Brain microvascular endothelial cell (primary cell): ENCODE measurements around the gene TMEM201.

Experiments used
- DNase-seq: peaks from one replicate; pipeline ENCODE4 v3.0.0-alpha.2; 2020
- H3K27ac ChIP-seq: fragments of 250-450 bp; sonication (Bioruptor Pico); 2 replicates; pipeline ENCODE4 v1.5.1; 2020; ENCODE audit warnings: mild to moderate bottlenecking, moderate library complexity
- H3K27me3 ChIP-seq: fragments of 250-450 bp; sonication (Bioruptor Pico); replicated peaks from 2 replicates; pipeline ENCODE4 v1.5.1; 2020; ENCODE audit warnings: mild to moderate bottlenecking
- H3K36me3 ChIP-seq: fragments of 250-450 bp; sonication (Bioruptor Pico); replicated peaks from 2 replicates; pipeline ENCODE4 v1.5.1; 2020; ENCODE audit warnings: mild to moderate bottlenecking
- H3K4me3 ChIP-seq: 2 replicates; pipeline ENCODE4 v1.5.1; 2011; ENCODE audit warnings: low read depth, mild to moderate bottlenecking, control low read depth, low read length, moderate library complexity
- CTCF ChIP-seq: IDR thresholded peaks from 2 replicates; pipeline ENCODE4 v1.5.1; 2011; ENCODE audit warnings: low read depth, mild to moderate bottlenecking, moderate library complexity, low read length, control low read depth, inconsistent platforms; ENCODE audit errors: missing control alignments
- in situ Hi-C: cut with HindIII; loops from 2 replicates; pipeline ENCODE4 v1.10.0; 2017; ENCODE audit warnings: low sequenced_read_pairs, low pct_ligation_motif_present

The TMEM201 gene

DNA sequence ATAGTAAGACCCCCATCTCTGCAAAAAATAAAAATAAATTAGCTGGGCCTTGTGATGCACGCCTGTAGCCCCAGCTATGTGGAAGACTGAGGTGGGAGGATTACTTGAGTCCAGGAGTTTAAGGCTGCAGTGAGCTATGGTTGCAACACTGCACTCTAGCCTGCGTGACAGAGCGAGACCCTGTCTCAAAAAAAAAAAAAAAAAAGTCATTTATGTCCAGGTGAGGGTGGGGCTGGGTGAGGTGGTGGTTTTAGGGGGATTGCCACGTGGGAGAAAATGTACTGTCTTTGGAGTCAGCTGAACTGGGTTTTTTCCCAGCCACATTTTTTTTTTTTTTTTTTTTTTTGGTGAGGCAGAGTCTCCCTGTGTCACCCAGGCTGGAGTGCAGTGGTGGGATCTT, 69.5 kb downstream of the TMEM201 start:
- Histone ChIP-seq H3K36me3 (no peaks in the 10 kb centered on the region), H3K4me3 (no peak overlapping the region), H3K27ac (no peak overlapping the region), H3K27me3 (no peaks in the 10 kb centered on the region)
- in situ Hi-C loops = no loop called here
- no peak for TF ChIP-seq CTCF
- no peak for DNase-seq

DNA sequence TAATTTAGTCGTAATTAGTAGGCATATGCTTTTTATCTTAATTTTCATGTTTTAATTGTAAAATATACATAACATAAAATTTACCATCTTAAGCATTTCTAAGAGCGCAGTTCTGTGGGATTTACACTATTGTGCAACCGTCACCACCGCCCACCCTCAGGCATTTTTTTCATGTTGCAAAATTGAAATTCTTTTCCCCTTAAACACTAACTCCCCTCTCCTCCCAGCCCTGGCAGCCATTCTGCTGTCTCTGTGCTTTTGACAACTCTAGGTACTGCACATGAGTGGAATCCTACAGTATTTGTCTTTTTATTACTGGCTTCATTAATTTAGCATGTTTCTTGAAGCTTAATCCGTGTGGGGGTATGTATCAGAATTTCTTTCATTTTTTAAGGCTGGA, 70.6 kb downstream of the TMEM201 start:
- H3K27ac ChIP-seq = no peak overlapping the region
- no peak overlapping the region for H3K4me3 ChIP-seq
- in situ Hi-C loops = no loop called here
- no peaks in the 10 kb centered on the region for H3K36me3 ChIP-seq
- no peaks in the 10 kb centered on the region for H3K27me3 ChIP-seq
- peak; percentile 68 for DNase-seq
- no peak for TF ChIP-seq CTCF

- no peak for TF ChIP-seq CTCF
- in situ Hi-C loops = no loop called here
- H3K36me3 ChIP-seq = no peaks in the 10 kb centered on the region
- no peaks in the 10 kb centered on the region for H3K27me3 ChIP-seq
- H3K27ac ChIP-seq = no peak overlapping the region
- H3K4me3 ChIP-seq = no peak overlapping the region
- no peak for DNase-seq
These were observed 74.5 kb downstream of the TMEM201 start for GRCh38 chr1:9663257-9663656.
